Thyroid gland (tissue), 4 donors: Measurements from ENCODE around the gene TREM2. TPM values are rescaled to one million over a fixed set of nuclear protein-coding genes. Genes with fewer than 3 reads are reported as not detected.
"Not testable (repeated sequence)": the region's sequence is repeated elsewhere in the genome, so short reads cannot be mapped to it uniquely, and the experiment has no call there.

Source experiments
- DNase-seq, 2 donors: peaks; one replicate each; pipeline ENCODE4 v3.0.0-alpha.2; 2019
- H3K27ac ChIP-seq, 3 donors: fragments of 200-600 bp; sonication (generic); 1 replicate in 2 of 3; 2 replicates in 1 of 3; pipeline ENCODE4 v1.5.1; 2016 to 2019; ENCODE audit warnings: mild to moderate bottlenecking in 1 of 3, moderate library complexity in 1 of 3
- H3K27me3 ChIP-seq: fragments of 200-600 bp; sonication (generic); one replicate; pipeline ENCODE4 v1.5.1; 2019
- H3K36me3 ChIP-seq, 2 donors: fragments of 200-600 bp; sonication (generic); one replicate each; pipeline ENCODE4 v1.5.1; 2016 to 2019
- H3K4me1 ChIP-seq, 2 donors: fragments of 200-600 bp; sonication (generic); one replicate each; pipeline ENCODE4 v1.5.1; 2017 to 2019
- H3K4me3 ChIP-seq, 3 donors: fragments of 200-600 bp; sonication (generic); replicated peaks in 1 of 3; 1 replicate in 2 of 3; 2 replicates in 1 of 3; pipeline ENCODE4 v1.5.1; 2016; ENCODE audit warnings: mild to moderate bottlenecking in 1 of 3
- H3K9me3 ChIP-seq: fragments of 200-600 bp; sonication (generic); one replicate; pipeline ENCODE4 v1.5.1; 2017
- CTCF ChIP-seq, 6 experiments: fragments of 200-600 bp in 3 of 6; fragments of 450-650 bp in 3 of 6; sonication (generic) in 3 of 6; IDR thresholded peaks; one replicate each; pipeline ENCODE4 v1.5.1; 2016 to 2019; ENCODE audit warnings: antibody characterized with exemption in 6 of 6, mild to moderate bottlenecking in 2 of 6, inconsistent platforms in 1 of 6, moderate library complexity in 1 of 6
- POLR2A ChIP-seq, 2 donors: fragments of 450-650 bp; IDR thresholded peaks; one replicate each; pipeline ENCODE4 v1.6.1; 2017; ENCODE audit warnings: antibody characterized with exemption in 2 of 2, mild to moderate bottlenecking in 2 of 2, moderate library complexity in 1 of 2
- WGBS, 2 donors: methylation state at CpG; one replicate each; pipeline ENCODE4 v1.1.5; 2017; 5-methylcytosine and 5-hydroxymethylcytosine counted together
- intact Hi-C: fragments of 100-400 bp; cut with DNase I; formaldehyde crosslinking; loops from one replicate; pipeline ENCODE4 v1.15.1; 2023
- total RNA-seq, 4 donors: library from RNA; depleted of rRNA; stranded (reverse); fragments of >200 nt; gene quantifications; one replicate each; pipeline ENCODE4 v1.2.3, GENCODE V29; 2016

Gene TREM2
- total RNA-seq, 4 donors from 2014 or later = 1.0 to 4.1 (median 1.7) TPM; not detected in 1

- H3K4me1 ChIP-seq = peaks cover 0 to 19% of the 10 kb centered on the region in 2 donors
- peaks cover 0 to 4% of the 10 kb centered on the region in 2 donors for H3K36me3 ChIP-seq
- no peak overlapping the region for H3K27ac ChIP-seq
- intact Hi-C loops = no loop called here
- no peaks in the 10 kb centered on the region for H3K27me3 ChIP-seq
- H3K4me3 ChIP-seq = no peak overlapping the region
- 100% methylated on average over 1 of the region's 1 CpG for WGBS, 2 donors
- H3K9me3 ChIP-seq = no peaks in the 10 kb centered on the region
- TF ChIP-seq CTCF (IDR thresholded peaks at IDR 0.05) = no peak
- TF ChIP-seq POLR2A (IDR thresholded peaks at IDR 0.05) = no peak
- DNase-seq = no peak
These were observed 42.9 kb downstream of the TREM2 start for GRCh38 chr6:41120058-41120457.

- no peak overlapping the region for H3K4me3 ChIP-seq
- H3K9me3 ChIP-seq = no peaks in the 10 kb centered on the region
- H3K4me1 ChIP-seq = peaks cover 0 to 20% of the 10 kb centered on the region in 2 donors
- TF ChIP-seq CTCF (IDR thresholded peaks at IDR 0.05) = no peak
- no peak for TF ChIP-seq POLR2A (IDR thresholded peaks at IDR 0.05)
- H3K36me3 ChIP-seq = peaks cover 0 to 1% of the 10 kb centered on the region in 2 donors
- no peak for DNase-seq
- 77 to 80% methylated on average over 1 of the region's 1 CpG for WGBS, 2 donors
- intact Hi-C loops = no loop called here
- H3K27me3 ChIP-seq = no peaks in the 10 kb centered on the region
- H3K27ac ChIP-seq = no peak overlapping the region
These were observed 43.4 kb downstream of the TREM2 start for GRCh38 chr6:41119508-41119907.

- H3K27ac ChIP-seq, intact Hi-C loops, H3K9me3 ChIP-seq, H3K36me3 ChIP-seq, DNase-seq, H3K4me3 ChIP-seq, H3K27me3 ChIP-seq: not testable (repeated sequence)
- H3K4me1 ChIP-seq = peaks cover 0 to 11% of the 10 kb centered on the region in 2 donors
- WGBS, 2 donors = 50 to 78% methylated on average over 2 of the region's 2 CpGs
These were observed 47.9 kb downstream of the TREM2 start for GRCh38 chr6:41115027-41115426.

- no peak for DNase-seq
- peaks cover 0 to 3% of the 10 kb centered on the region in 2 donors for H3K36me3 ChIP-seq
- no peaks in the 10 kb centered on the region for H3K27me3 ChIP-seq
- H3K4me3 ChIP-seq = no peak overlapping the region
- 66 to 88% methylated on average over 3 of the region's 3 CpGs for WGBS, 2 donors
- H3K4me1 ChIP-seq = peaks cover 0 to 11% of the 10 kb centered on the region in 2 donors
- no peak for TF ChIP-seq CTCF (IDR thresholded peaks at IDR 0.05)
- no peak overlapping the region for H3K27ac ChIP-seq
- intact Hi-C loops = no loop called here
- H3K9me3 ChIP-seq = no peaks in the 10 kb centered on the region
These were observed 51.9 kb downstream of the TREM2 start for GRCh38 chr6:41111017-41111416.

Other genes with a start within 250 kb of the TREM2 start
- gene UNC5CL, start 123.9 kb downstream of the TREM2 start, total RNA-seq = 1 to 10 TPM in 3 of 4 donors, under 1 TPM in 1; 0.93 to 3.6 (median 2.0) TPM
- gene TSPO2, start 120.6 kb downstream of the TREM2 start, total RNA-seq = not detected
- not detected for gene APOBEC2, start 109.9 kb downstream of the TREM2 start, total RNA-seq
- 10 to 100 TPM; 23.6 to 31.7 (median 25.4) TPM for gene OARD1, start 90.8 kb downstream of the TREM2 start, total RNA-seq
- 10 to 100 TPM; 31.8 to 40.3 (median 36.0) TPM for gene NFYA, start 90.1 kb downstream of the TREM2 start, total RNA-seq
- not detected for gene TREML1, start 8.8 kb downstream of the TREM2 start, total RNA-seq
- not detected for gene TREML2, start 38.0 kb upstream of the TREM2 start, total RNA-seq
- gene TREML4, start 65.2 kb upstream of the TREM2 start, total RNA-seq = not detected
- gene TREM1, start 123.6 kb upstream of the TREM2 start, total RNA-seq = 1 to 10 TPM in 2 of 4 donors, under 1 TPM in 1, not detected in 1; 0.63 to 4.5 (median 1.0) TPM
- gene NCR2, start 172.5 kb upstream of the TREM2 start, total RNA-seq = not detected